GM19468 (cell line): ENCODE results near the gene RGS17.
"Not testable (repeated sequence)": the region's sequence is repeated elsewhere in the genome, so short reads cannot be mapped to it uniquely, and the experiment has no call there.

Experiments
- ATAC-seq: cut with Tn5 transposase; IDR thresholded peaks from one replicate; pipeline ENCODE4 v1.9.1; 2021; ENCODE audit warnings: mild to moderate bottlenecking, moderate library complexity, moderate number of reproducible peaks; ENCODE audit not compliant: unreplicated experiment; ENCODE audit errors: extremely low read depth

RGS17 gene

GRCh38 chr6:153000790-153001189 lies 130.3 kb downstream of the RGS17 start:
- not testable (repeated sequence) for ATAC-seq

GRCh38 chr6:153000243-153000642 lies 130.8 kb downstream of the RGS17 start:
- no peak for ATAC-seq

- not testable (repeated sequence) for ATAC-seq
Measured at GRCh38 chr6:152999538-152999937, 131.5 kb downstream of the RGS17 start.

- no peak for ATAC-seq
Measured at GRCh38 chr6:152993847-152994246, 137.2 kb downstream of the RGS17 start.

GRCh38 chr6:152993431-152993830 lies 137.7 kb downstream of the RGS17 start:
- ATAC-seq: no peak

- ATAC-seq: no peak
Measured at GRCh38 chr6:152986978-152987377, 144.1 kb downstream of the RGS17 start.

- not testable (repeated sequence) for ATAC-seq
Measured at GRCh38 chr6:152985300-152985699, 145.8 kb downstream of the RGS17 start.

GRCh38 chr6:152984513-152984872 lies 146.6 kb downstream of the RGS17 start:
- ATAC-seq: peak; percentile 14

- no peak for ATAC-seq
Measured at GRCh38 chr6:152983637-152984512, 147.2 kb downstream of the RGS17 start.

GRCh38 chr6:152982904-152983636 lies 148.0 kb downstream of the RGS17 start, which contains the start of gene FBXO5:
Gene FBXO5, minus strand, starts transcription at chr6:152983041. Its CDS starts 82 bp downstream, at chr6:152982959.
- peak; percentile 90 for ATAC-seq

GRCh38 chr6:152981989-152982903 lies 148.8 kb downstream of the RGS17 start:
- ATAC-seq: no peak

GRCh38 chr6:152981219-152981618 lies 149.9 kb downstream of the RGS17 start:
- ATAC-seq: no peak

GRCh38 chr6:152980656-152981055 lies 150.4 kb downstream of the RGS17 start:
- ATAC-seq: no peak

- no peak for ATAC-seq
Measured at GRCh38 chr6:152979116-152979515, 152.0 kb downstream of the RGS17 start.

- no peak for ATAC-seq
Measured at GRCh38 chr6:152978058-152978457, 153.0 kb downstream of the RGS17 start.

GRCh38 chr6:152977556-152977955 lies 153.5 kb downstream of the RGS17 start:
- no peak for ATAC-seq

GRCh38 chr6:152976749-152977148 lies 154.3 kb downstream of the RGS17 start:
- ATAC-seq: no peak

GRCh38 chr6:152975204-152975915 lies 155.7 kb downstream of the RGS17 start:
- ATAC-seq: no peak

- ATAC-seq: no peak
Measured at GRCh38 chr6:152973916-152974315, 157.2 kb downstream of the RGS17 start.
